ENCODE results near the gene CHAMP1.

GRCh38 chr13:114324334-114324733 is 10.0 kb downstream of the CHAMP1 start:
- TF ChIP-seq CTCF (IDR thresholded peaks at IDR 0.05; ENCODE audit: low read depth, low read length) (no peak), EZH2phosphoT487 (IDR thresholded peaks at IDR 0.05; ENCODE audit: low read depth) (no peak)

Data from OCI-LY3 (cell line).